IPS DF 19.7 (cell line): ENCODE results near the gene P2RY6.
A peak's percentile ranks its signal among the peaks of the same experiment; 100 is the strongest.
"Not testable (repeated sequence)": the region's sequence is repeated elsewhere in the genome, so short reads cannot be mapped to it uniquely, and the experiment has no call there.

Source experiments
- DNase-seq: peaks from one replicate; pipeline ENCODE4 v3.0.0-alpha.2; 2013; ENCODE audit warnings: low read depth, low spot score

Gene P2RY6, protein sequence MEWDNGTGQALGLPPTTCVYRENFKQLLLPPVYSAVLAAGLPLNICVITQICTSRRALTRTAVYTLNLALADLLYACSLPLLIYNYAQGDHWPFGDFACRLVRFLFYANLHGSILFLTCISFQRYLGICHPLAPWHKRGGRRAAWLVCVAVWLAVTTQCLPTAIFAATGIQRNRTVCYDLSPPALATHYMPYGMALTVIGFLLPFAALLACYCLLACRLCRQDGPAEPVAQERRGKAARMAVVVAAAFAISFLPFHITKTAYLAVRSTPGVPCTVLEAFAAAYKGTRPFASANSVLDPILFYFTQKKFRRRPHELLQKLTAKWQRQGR

DNA sequence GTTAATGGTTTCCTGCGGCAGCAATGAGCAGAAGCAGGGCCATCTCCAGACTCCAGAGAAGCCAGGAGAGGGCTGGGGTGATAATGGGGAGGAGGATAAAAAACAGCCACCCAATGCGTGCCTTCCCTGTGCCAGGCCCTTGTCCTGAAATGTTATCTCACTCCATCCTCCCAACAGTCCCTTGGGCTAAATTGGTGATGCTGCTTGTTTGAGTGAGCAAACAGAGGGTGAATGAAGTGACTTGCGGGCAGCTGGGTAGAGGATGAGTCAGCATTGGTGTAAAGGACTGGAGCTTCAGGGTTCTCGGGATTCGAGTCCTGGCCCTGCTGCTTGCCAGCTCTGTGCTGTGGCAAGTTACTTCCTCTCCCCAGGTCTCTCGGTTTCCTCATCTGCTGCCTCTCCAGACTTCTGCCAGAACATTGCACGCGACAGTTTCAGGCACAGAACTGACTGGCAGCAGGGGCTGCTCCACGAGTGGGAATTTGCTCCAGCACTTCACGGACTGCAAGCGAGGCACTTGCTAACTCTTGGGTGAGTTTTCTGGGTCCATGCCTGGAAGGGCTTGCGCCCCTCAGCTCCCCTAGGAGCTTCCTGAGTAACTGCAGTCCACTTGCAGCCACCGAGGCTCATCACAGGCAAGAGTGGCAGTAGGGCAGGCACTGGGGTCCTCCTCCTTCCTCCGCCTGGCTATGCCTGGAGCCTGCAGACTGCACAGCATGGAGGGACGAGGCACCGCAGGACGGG lies at the start of gene P2RY6:
Gene P2RY6 (plus strand): TSS at position 403 of the 744 bp plus-strand sequence. CDS start 24,181 bp downstream, outside the sequence.
- no peak for DNase-seq

DNA sequence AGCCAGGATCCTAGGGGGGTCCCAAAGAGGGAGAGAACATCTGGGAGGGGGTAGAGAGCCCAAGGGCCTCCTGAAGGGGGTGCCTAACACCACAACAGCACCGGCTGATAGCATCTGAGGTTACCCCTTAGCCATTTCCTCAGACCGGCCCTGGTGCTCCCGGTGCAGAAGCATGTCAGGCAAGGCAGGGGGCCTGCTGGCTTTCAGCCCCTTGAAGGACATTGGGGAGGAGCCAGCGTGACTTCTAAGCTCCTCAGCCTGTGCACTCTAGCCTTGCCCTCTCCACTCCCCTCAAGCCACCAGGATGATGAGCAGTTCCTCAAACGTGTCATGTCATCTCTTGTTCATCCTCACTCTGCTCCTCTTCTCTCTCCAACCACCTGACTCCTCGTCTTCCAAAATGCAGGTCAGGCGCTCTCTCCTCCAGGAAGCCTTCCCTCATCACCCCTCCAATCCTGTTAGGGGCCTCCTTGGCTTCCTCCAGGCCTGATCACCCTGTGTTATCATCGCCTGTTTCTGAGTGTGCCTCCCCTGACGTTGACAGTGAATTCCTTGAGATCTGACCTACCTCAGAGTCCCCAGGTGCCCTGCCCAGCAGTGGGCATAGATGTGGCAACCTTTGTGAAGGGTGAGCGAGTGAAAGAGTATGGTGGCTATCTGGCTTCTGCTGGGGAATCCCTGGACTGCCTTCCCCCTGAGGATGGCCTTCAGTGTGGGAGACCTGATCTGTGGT lies 48.0 kb upstream of the P2RY6 start:
- no peak for DNase-seq

DNA sequence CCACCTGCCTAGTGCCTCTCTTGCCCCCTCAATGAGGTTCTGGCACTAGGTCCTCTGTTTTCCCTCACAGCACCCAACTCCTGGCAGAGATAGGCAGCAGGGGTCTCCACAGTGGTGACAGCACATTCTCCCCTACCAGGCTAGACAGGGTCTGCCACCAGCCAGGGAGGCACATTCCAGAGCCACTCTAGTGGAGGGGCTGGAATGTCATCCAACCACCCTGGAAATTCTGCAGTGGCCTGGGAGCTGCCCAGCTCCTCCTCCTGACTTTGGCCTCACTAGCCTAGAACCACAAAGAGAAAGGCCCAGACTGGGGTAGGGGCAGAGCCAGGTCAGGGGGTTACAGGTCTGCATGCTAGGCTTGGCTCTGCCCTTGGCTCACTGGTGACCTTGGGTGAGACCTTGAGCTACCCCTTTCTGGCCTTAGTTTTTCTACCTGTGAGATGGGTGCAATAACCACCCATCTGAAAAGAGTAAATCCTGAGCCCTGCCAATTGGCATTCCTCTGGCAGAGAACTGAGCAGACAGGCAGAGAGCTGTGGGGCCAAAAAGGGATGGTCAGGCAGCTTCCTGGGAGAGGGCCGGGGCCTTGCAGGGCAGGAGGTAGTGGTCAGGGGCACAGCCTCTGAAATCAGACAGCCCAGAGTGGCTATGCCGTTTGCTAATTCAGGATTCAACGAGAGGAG lies 47.0 kb upstream of the P2RY6 start:
- no peak for DNase-seq

DNA sequence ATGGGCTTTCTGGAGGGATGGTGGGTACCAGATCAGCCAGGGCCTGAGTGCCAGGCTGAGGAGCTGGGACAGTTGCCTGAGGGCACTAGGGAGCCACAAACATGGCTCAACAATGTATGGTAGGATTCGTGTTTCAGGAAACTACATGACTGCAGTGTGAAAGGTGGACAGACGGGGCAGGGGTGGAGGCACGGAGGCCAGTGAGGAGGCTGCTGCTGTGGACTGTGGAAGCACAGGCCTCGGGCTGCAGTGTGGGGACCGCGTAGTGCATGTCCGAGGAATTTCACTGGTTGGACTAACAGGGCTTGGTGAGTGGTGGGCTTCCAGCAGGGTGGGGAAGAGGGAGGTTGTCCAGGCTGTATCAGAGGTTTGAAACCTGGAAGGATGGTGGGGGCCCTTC lies 46.3 kb upstream of the P2RY6 start:
- no peak for DNase-seq

DNA sequence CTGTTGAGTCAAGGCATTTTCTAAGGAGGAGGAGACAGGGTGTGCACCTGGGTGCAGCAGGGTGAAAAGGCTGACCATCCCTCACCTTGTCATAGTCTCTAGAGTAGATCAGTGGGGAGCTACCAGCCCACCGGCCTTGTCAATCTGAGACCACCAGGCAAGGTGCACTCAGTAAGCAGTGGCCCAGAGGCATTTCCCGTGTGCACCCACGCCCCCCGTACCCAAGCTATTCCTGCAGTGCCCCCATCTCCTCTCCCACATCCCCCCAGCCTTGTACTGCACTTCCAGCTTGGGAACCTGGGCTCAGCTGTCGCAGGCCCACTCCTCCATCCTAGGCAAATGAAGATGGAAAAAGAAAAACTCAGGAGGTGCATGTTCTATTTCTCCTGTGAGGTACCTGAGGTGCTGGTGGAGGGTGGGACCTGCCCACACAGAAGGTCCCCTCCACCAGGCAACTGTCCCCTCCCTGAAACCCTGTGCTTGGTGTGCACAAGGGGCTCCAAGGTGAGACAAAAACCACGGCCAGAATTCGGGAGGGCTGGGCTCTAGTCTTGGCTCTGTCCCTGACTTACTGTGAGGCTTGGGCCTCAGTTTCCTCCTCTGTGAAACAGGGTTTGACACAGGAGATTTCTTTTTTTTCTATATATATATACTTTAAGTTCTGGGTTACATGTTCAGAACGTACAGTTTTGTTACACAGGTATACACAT lies 45.7 kb upstream of the P2RY6 start:
- no peak for DNase-seq

DNA sequence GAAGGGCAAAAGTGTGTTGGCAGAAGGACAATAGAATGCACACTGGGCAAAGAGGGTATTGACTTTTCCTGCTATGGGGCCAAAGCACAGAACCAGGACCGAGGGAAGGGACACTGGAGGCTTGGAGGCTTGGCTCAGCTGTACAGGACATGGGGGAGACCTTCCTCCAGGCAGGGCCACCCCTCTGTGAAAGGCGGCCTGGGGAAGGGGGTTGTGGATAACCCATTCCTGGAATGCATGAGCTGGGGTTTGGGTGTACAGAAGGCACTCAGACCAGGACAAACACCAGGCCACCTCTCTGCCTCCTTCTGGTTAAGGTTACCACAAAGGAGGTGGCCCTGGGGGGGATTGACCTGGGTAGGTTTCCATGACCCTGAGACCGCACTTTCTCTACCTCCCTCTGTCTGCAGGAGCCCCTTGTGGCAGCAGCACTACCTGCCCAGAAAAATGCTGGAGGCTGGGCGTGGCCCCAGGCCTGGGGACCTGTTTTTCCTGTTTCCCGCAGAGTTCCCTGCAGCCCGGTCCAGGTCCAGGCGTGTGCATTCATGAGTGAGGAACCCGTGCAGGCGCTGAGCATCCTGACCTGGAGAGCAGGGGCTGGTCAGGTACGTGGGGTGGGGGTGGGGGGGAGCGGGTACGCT lies 44.4 kb upstream of the P2RY6 start:
- DNase-seq, result peak; percentile 69

DNA sequence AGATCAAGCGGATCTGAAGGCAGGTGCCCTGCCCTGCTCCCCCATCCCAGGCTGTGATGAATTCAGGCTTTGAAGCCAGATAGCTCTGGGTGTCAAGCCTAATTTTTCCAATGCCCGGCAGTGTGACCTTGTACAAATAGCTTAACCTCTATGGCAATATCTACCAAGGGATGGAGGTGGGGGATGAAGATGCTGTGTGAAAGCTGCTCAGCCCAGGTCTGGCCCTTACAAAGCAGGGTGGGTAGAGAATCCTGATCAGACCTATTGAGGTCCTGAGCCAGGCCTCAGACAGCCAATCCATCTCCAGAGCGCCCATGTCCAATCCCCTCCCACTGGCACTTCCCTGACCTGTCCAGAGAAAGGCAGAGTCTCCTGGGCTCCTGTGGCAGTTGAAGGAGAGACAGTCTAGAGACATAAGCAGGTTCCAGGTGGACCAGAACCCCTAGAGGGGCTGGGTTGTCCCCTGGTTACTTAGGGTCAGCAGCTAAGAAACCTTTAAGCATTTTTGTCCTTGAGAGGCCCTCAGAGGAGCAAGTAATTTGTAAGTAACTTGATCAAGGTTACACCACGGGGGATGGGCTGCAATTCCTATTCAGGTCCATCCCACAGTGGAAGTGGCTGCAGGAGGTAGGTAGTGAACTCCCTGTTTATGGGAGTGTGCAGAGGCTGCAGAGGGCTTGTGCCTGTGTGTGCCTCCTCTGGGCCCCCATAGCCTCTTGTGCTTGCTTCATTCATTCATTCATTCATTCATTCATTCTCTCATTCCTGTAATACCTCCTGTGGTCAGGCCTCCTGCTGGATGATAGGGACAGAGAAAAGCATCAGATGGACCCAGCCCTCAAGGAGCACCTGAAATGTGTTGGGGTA lies 43.6 kb upstream of the P2RY6 start:
- no peak for DNase-seq

DNA sequence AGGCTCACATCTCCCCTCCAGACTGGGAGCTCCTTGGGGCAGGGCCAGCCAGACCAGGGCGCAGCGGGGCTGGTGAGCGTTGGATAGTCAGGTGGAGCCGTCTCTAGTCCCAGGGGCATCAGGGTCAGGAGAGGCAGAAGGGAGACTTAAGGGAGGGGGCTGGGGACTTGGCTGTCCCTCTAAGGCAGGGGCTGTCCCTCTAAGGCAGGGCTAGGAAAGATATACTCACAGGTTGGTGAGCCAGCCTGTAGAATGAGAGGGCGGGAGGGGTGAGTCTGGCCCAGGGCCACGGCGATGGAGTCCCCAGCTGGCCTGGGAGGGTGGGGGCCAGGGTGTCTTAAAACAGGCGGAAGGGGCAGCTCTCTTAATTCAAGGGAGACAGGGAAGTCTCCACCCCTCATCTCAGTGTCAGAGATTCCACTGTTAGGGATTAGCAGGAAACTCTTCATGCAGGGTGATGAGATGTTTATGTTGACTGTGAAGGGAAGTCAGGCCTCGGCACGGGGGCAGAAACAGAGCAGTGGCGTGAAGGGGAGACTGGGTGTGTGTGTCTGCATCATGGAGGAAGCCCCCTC lies 42.7 kb upstream of the P2RY6 start:
- DNase-seq, result no peak

DNA sequence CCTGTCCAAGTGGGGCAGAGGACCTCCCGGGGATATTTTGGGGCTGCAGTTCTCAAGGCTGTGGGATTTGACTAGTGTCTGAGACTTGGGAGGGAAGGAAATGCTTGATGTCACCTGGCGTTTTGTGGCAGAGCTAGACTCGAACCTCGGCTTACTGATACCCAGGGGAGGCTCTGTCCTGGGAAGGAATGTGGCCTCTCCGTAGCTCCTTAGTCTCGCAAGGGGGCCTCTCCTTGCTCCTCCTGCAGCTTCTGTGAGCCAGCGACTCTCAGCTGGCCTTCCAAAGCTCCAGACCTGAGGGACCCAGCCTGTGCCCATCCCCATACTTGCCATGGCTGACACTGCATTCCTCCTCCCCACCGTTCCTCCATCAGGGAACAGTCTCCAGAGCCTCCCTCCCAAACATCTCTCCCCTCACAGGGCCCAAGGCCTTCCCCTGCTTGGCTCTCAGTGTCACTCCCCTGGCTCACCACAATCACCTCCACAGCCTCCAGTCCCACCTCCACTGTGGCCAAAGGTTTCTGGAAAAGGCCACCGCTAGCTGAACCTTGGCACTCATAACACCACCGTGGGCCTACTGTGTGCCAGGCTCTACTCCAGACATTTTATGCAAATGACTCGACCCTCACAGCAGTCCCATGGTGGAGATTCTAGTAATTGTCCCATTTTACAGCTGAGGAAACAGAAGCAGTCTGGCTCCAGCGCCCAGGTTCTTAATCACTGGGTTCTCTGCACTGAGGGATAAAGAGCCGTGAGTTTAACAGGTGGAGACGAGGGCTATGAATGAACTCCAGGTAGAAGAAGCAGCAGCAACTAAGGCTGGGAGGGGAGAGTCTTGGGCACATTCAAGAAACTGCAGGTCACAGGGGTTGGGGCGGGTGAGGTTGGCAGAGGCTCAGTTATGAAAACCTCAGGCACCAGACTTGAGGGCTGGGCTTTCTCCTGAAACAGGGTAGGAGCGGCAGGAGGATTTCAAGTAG lies 42.0 kb upstream of the P2RY6 start:
- no peak for DNase-seq

DNA sequence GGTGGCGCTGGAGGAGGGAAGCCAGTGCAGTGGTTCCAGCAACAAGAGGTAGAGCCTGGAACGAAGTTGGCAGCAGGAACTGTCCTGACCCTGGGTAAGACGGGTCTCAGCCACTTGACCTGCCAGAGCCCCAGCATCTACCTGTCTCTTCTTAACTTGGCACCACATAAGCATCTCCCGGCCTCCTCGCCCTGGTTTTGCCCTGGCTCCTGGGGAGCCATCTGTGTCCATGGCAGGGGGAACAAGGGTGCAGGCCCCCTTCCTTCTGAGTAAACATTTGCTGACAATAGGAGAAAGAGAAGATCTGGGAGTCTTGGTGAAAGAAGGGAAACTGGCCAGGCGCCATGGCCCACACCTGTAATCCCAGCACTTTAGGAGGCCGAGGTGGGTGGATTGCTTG lies 41.2 kb upstream of the P2RY6 start:
- DNase-seq, result no peak

DNA sequence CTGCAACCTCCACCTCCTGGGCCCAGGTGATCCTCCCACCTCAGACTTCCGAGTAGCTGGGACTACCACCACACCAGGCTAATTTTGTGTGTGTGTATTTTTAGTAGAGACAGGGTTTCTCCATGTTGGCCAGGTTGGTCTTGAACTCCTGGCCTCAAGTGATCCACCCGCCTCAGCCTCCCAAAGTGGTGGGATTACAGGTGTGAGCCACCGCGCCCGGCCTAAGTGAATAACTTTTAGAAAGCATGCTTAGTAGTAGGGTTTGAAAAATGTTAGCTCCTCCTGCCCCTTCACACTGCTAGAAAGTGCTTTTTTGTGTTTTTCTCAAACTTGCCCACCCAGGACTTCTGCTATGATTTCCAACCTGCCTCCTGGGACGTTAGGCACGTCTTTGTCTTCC lies 39.7 kb upstream of the P2RY6 start:
- DNase-seq, result not testable (repeated sequence)

DNA sequence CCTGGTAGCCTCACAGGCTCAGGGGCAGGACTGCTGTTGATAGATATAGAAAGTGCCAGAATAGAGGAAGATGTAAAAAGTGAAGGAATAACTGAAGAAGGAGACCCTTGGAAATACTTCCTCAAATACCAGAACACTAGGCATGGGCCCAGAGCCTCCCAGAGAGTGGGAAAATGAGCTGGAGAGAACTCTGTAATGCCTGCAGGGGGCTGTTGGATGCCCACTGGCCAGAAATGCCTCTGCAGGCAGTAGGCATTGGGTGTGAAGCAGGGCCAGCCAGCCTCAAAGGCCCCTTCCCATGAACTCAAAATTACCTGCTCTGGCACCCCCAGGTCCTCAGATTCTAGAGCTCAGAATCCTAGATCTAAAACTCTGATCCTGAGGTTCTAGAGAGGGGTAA lies 38.9 kb upstream of the P2RY6 start:
- no peak for DNase-seq

DNA sequence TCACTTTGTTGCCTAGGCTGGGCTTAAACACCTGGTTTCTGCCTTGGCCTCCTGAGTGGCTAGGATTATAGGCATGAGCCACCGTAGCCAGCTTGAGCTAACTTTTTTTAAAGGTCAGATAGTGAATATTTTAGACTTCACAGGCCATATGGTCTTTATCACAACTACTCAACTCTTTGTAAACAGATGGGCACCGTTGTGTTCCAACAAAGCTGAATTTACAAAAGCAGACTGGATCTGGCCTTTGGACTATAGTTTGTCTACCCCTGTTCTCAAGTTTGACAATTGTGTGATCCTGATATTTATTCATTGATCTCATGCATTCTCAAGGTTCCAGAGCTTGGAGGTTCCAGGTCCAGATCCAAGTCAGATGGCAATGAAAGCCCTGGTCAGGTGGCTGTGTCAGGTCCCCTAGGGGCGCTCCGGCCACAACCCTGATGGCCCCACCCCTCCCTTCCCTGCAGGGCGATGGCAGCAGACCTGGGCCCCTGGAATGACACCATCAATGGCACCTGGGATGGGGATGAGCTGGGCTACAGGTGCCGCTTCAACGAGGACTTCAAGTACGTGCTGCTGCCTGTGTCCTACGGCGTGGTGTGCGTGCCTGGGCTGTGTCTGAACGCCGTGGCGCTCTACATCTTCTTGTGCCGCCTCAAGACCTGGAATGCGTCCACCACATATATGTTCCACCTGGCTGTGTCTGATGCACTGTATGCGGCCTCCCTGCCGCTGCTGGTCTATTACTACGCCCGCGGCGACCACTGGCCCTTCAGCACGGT lies 38.3 kb upstream of the P2RY6 start:
- DNase-seq, result no peak

DNA sequence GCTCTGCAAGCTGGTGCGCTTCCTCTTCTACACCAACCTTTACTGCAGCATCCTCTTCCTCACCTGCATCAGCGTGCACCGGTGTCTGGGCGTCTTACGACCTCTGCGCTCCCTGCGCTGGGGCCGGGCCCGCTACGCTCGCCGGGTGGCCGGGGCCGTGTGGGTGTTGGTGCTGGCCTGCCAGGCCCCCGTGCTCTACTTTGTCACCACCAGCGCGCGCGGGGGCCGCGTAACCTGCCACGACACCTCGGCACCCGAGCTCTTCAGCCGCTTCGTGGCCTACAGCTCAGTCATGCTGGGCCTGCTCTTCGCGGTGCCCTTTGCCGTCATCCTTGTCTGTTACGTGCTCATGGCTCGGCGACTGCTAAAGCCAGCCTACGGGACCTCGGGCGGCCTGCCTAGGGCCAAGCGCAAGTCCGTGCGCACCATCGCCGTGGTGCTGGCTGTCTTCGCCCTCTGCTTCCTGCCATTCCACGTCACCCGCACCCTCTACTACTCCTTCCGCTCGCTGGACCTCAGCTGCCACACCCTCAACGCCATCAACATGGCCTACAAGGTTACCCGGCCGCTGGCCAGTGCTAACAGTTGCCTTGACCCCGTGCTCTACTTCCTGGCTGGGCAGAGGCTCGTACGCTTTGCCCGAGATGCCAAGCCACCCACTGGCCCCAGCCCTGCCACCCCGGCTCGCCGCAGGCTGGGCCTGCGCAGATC lies 37.5 kb upstream of the P2RY6 start:
- no peak for DNase-seq

DNA sequence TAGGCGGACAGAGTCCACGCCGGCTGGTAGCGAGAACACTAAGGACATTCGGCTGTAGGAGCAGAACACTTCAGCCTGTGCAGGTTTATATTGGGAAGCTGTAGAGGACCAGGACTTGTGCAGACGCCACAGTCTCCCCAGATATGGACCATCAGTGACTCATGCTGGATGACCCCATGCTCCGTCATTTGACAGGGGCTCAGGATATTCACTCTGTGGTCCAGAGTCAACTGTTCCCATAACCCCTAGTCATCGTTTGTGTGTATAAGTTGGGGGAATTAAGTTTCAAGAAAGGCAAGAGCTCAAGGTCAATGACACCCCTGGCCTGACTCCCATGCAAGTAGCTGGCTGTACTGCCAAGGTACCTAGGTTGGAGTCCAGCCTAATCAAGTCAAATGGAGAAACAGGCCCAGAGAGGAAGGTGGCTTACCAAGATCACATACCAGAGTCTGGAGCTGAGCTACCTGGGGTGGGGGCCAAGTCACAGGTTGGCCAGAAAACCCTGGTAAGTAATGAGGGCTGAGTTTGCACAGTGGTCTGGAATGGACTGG lies 36.8 kb upstream of the P2RY6 start:
- DNase-seq, result no peak

DNA sequence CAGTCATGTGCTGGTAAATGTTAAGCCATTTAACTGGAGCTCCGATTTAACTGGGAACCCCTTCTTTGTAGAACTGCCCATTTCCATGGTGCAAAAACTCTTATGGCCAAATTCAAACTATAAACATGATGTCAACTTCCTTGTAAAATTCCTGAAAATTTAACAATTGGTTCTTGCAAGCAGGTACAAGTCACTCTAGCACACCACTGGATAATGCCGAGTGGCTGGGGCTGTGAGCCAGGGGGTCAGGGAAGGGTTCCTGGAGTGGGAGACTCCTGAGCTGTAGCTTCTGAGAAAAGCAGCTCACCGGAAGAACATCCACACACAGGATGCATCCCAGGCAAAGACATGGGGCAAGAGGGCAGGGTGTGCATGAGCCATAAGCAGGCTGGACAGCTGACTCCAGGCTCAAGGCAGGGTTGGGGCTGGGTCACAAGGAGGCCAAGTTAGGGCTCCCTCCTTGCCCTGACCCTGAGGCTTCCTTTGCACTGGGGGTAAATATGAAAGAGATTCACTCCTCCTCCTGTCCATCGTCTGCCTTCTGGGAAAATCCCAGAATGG lies 35.9 kb upstream of the P2RY6 start:
- DNase-seq, result no peak
